HEK293 (cell line): ENCODE measurements around the gene CCSER2.

Source experiments
- CTCF ChIA-PET: fragments of 350-600 bp; formaldehyde crosslinking; extraction: SDS; loops from one replicate; lab custom pipeline; 2021; ENCODE audit warnings: antibody characterized with exemption; lab: Yijun Ruan, JAX
- POLR2A ChIA-PET: fragments of 300-600 bp; formaldehyde crosslinking; extraction: SDS; loops from one replicate; lab custom pipeline; 2020; ENCODE audit warnings: antibody characterized with exemption, inconsistent platforms; lab: Yijun Ruan, JAX
- H3K27ac ChIP-seq: fragments of 200-500 bp; sonication (Bioruptor generic); 2 replicates; pipeline ENCODE4 v1.5.1; 2014; ENCODE audit warnings: low read depth, low read length, control low read depth, inconsistent platforms; ENCODE audit errors: extremely low read depth
- H3K36me3 ChIP-seq, 2 experiments: fragments of 200-500 bp in 1 of 2; sonication (Bioruptor generic) in 1 of 2; 1 replicate in 1 of 2; 2 replicates in 1 of 2; pipeline ENCODE4 v1.5.1; 2014 to 2017; ENCODE audit warnings: inconsistent platforms in 2 of 2, low read length in 2 of 2; ENCODE audit not compliant: control insufficient read depth in 2 of 2, insufficient read depth in 1 of 2
- H3K4me1 ChIP-seq: fragments of 200-500 bp; sonication (Bioruptor generic); 2 replicates; pipeline ENCODE4 v1.5.1; 2014; ENCODE audit warnings: mild to moderate bottlenecking, low read length, inconsistent platforms; ENCODE audit not compliant: control insufficient read depth, insufficient read depth
- H3K4me3 ChIP-seq: 2 replicates; pipeline ENCODE4 v1.5.1; 2011; ENCODE audit warnings: low read depth, mild to moderate bottlenecking, control low read depth, low read length, moderate library complexity
- H3K9me3 ChIP-seq: fragments of 200-500 bp; sonication (Bioruptor generic); 2 replicates; pipeline ENCODE4 v1.5.1; 2014; ENCODE audit warnings: low read depth, low read length, inconsistent platforms; ENCODE audit not compliant: control insufficient read depth, insufficient read depth
- GFI1B ChIP-seq: fragments of 450-650 bp; formaldehyde crosslinking; IDR thresholded peaks from 2 replicates; pipeline ENCODE4 v1.5.1; 2016; ENCODE audit warnings: missing biosample characterization, missing genetic modification characterization
- HOXA7 ChIP-seq: sonication (generic); formaldehyde crosslinking; IDR thresholded peaks from 2 replicates; pipeline ENCODE4 v1.8.1; 2022; ENCODE audit warnings: missing genetic modification reagents, borderline replicate concordance
- KLF17 ChIP-seq: fragments of 450-650 bp; formaldehyde crosslinking; IDR thresholded peaks from 2 replicates; pipeline ENCODE4 v1.5.1; 2016; ENCODE audit warnings: missing biosample characterization, missing genetic modification characterization
- WT1 ChIP-seq: fragments of 450-650 bp; formaldehyde crosslinking; IDR thresholded peaks from 2 replicates; pipeline ENCODE4 v1.5.1; 2016; ENCODE audit warnings: missing biosample characterization, missing genetic modification characterization
- YY2 ChIP-seq: fragments of 450-650 bp; formaldehyde crosslinking; IDR thresholded peaks from 2 replicates; pipeline ENCODE4 v1.5.1; 2016; ENCODE audit warnings: missing biosample characterization, missing genetic modification characterization
- ZBTB20 ChIP-seq: fragments of 450-650 bp; formaldehyde crosslinking; IDR thresholded peaks from 2 replicates; pipeline ENCODE4 v1.5.1; 2016; ENCODE audit warnings: missing biosample characterization, missing genetic modification characterization
- ZFHX2 ChIP-seq: fragments of 450-650 bp; formaldehyde crosslinking; conservative IDR thresholded peaks from 2 replicates; pipeline ENCODE4 v1.5.1; 2016; ENCODE audit warnings: missing biosample characterization, missing genetic modification characterization
- ZNF10 ChIP-seq: fragments of 450-650 bp; formaldehyde crosslinking; IDR thresholded peaks from 2 replicates; pipeline ENCODE4 v1.5.1; 2017; ENCODE audit warnings: missing biosample characterization, missing genetic modification characterization
- ZNF394 ChIP-seq: fragments of 450-650 bp; formaldehyde crosslinking; IDR thresholded peaks from 2 replicates; pipeline ENCODE4 v1.5.1; 2016; ENCODE audit warnings: missing biosample characterization, missing genetic modification characterization, mild to moderate bottlenecking, moderate library complexity, borderline replicate concordance
- ZNF423 ChIP-seq: fragments of 450-650 bp; formaldehyde crosslinking; IDR thresholded peaks from 2 replicates; pipeline ENCODE4 v1.5.1; 2016; ENCODE audit warnings: missing biosample characterization, missing genetic modification characterization
- ZNF510 ChIP-seq: fragments of 450-650 bp; formaldehyde crosslinking; IDR thresholded peaks from 2 replicates; pipeline ENCODE4 v1.5.1; 2018; ENCODE audit warnings: mild to moderate bottlenecking, missing genetic modification characterization, missing biosample characterization; ENCODE audit not compliant: insufficient replicate concordance
- ZNF521 ChIP-seq: fragments of 450-650 bp; formaldehyde crosslinking; IDR thresholded peaks from 2 replicates; pipeline ENCODE4 v1.5.1; 2017; ENCODE audit warnings: missing biosample characterization, mild to moderate bottlenecking, missing genetic modification characterization
- ZNF549 ChIP-seq: fragments of 450-650 bp; IDR thresholded peaks from 2 replicates; pipeline ENCODE4 v1.5.1; 2018; ENCODE audit warnings: missing biosample characterization, missing genetic modification characterization, mild to moderate bottlenecking, inconsistent platforms, moderate library complexity
- ZNF555 ChIP-seq: fragments of 450-650 bp; formaldehyde crosslinking; conservative IDR thresholded peaks from 2 replicates; pipeline ENCODE4 v1.5.1; 2017; ENCODE audit warnings: missing biosample characterization, mild to moderate bottlenecking, missing genetic modification characterization, inconsistent platforms
- ZNF580 ChIP-seq: fragments of 450-650 bp; formaldehyde crosslinking; IDR thresholded peaks from 2 replicates; pipeline ENCODE4 v1.5.1; 2016; ENCODE audit warnings: missing biosample characterization, missing genetic modification characterization
- ZNF621 ChIP-seq: fragments of 450-650 bp; formaldehyde crosslinking; IDR thresholded peaks from 2 replicates; pipeline ENCODE4 v1.5.1; 2017; ENCODE audit warnings: missing biosample characterization, missing genetic modification characterization
- ZNF660 ChIP-seq: fragments of 450-650 bp; IDR thresholded peaks from 2 replicates; pipeline ENCODE4 v1.5.1; 2018; ENCODE audit warnings: missing biosample characterization, mild to moderate bottlenecking, missing genetic modification characterization
- ZNF76 ChIP-seq: fragments of 450-650 bp; formaldehyde crosslinking; IDR thresholded peaks from 2 replicates; pipeline ENCODE4; 2016; ENCODE audit warnings: low read depth, missing biosample characterization, missing genetic modification characterization, borderline replicate concordance
- ZNF837 ChIP-seq: fragments of 450-650 bp; formaldehyde crosslinking; IDR thresholded peaks from 2 replicates; pipeline ENCODE4 v1.5.1; 2016; ENCODE audit warnings: missing biosample characterization, missing genetic modification characterization
- ZSCAN4 ChIP-seq: fragments of 450-650 bp; formaldehyde crosslinking; IDR thresholded peaks from 2 replicates; pipeline ENCODE4 v1.5.1; 2017; ENCODE audit warnings: missing biosample characterization, missing genetic modification characterization
- TF ChIP-seq, protein P1 (sequence below): fragments of 450-650 bp; formaldehyde crosslinking; IDR thresholded peaks from 2 replicates; pipeline ENCODE4 v1.5.1; 2016; ENCODE audit warnings: missing biosample characterization, missing genetic modification characterization

The CCSER2 gene

DNA sequence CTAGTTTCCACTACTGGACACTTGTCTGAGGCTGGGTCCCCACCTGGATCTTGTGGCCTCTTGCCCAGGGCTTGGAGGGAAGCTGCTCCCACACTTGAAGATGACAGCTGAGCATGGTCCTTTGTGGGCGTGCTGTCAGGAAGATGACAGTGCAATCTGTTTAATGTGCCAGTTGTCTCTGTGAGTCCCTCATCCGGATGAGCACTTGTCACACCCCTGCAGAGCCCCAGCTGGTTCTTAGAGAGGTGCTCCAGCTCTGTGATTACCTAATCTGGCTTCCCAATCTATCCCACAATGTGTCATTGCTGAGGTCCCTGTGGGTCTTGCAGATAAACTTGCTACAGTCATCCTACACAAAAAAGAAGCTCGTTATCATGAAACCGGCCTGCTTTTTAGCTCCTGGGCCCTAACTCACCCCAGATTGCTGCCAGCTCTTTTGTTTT, 34.8 kb upstream of the CCSER2 start:
- Histone ChIP-seq H3K9me3 (no peaks in the 10 kb centered on the region), H3K27ac (no peak overlapping the region), H3K4me1 (no peaks in the 10 kb centered on the region), H3K4me3 (no peak overlapping the region), H3K36me3 (no peaks in the 10 kb centered on the region)
- no peak for TF ChIP-seq YY2
- no peak for TF ChIP-seq ZNF837 (tag by site-specific recombination)
- no peak for TF ChIP-seq ZNF394 (tag by site-specific recombination)
- no peak for TF ChIP-seq ZNF76
- TF ChIP-seq, protein P1, sequence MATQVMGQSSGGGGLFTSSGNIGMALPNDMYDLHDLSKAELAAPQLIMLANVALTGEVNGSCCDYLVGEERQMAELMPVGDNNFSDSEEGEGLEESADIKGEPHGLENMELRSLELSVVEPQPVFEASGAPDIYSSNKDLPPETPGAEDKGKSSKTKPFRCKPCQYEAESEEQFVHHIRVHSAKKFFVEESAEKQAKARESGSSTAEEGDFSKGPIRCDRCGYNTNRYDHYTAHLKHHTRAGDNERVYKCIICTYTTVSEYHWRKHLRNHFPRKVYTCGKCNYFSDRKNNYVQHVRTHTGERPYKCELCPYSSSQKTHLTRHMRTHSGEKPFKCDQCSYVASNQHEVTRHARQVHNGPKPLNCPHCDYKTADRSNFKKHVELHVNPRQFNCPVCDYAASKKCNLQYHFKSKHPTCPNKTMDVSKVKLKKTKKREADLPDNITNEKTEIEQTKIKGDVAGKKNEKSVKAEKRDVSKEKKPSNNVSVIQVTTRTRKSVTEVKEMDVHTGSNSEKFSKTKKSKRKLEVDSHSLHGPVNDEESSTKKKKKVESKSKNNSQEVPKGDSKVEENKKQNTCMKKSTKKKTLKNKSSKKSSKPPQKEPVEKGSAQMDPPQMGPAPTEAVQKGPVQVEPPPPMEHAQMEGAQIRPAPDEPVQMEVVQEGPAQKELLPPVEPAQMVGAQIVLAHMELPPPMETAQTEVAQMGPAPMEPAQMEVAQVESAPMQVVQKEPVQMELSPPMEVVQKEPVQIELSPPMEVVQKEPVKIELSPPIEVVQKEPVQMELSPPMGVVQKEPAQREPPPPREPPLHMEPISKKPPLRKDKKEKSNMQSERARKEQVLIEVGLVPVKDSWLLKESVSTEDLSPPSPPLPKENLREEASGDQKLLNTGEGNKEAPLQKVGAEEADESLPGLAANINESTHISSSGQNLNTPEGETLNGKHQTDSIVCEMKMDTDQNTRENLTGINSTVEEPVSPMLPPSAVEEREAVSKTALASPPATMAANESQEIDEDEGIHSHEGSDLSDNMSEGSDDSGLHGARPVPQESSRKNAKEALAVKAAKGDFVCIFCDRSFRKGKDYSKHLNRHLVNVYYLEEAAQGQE, result no peak
- TF ChIP-seq ZBTB20, result no peak
- no peak for TF ChIP-seq ZNF423 (tag by site-specific recombination)
- TF ChIP-seq ZNF555 (tag by site-specific recombination), result no peak
- TF ChIP-seq HOXA7 (CRISPR knock-in tag), result no peak
- TF ChIP-seq GFI1B (tag by site-specific recombination), result no peak
- TF ChIP-seq ZSCAN4 (tag by site-specific recombination), result no peak
- no peak for TF ChIP-seq ZNF580 (tag by site-specific recombination)
- TF ChIP-seq ZNF521 (tag by site-specific recombination), result no peak
- TF ChIP-seq KLF17, result no peak
- no peak for TF ChIP-seq ZNF549 (tag by site-specific recombination)
- TF ChIP-seq WT1, result no peak
- TF ChIP-seq ZFHX2 (tag by site-specific recombination), result no peak
- TF ChIP-seq ZNF510, result no peak
- TF ChIP-seq ZNF660 (tag by site-specific recombination), result no peak
- ChIA-PET CTCF (interaction anchor here (0.9 kb wide), 1 partner anchor 30 kb away, joined by 3 read pairs; no protein-coding TSS in a partner anchor), POLR2A (no interaction called here)

DNA sequence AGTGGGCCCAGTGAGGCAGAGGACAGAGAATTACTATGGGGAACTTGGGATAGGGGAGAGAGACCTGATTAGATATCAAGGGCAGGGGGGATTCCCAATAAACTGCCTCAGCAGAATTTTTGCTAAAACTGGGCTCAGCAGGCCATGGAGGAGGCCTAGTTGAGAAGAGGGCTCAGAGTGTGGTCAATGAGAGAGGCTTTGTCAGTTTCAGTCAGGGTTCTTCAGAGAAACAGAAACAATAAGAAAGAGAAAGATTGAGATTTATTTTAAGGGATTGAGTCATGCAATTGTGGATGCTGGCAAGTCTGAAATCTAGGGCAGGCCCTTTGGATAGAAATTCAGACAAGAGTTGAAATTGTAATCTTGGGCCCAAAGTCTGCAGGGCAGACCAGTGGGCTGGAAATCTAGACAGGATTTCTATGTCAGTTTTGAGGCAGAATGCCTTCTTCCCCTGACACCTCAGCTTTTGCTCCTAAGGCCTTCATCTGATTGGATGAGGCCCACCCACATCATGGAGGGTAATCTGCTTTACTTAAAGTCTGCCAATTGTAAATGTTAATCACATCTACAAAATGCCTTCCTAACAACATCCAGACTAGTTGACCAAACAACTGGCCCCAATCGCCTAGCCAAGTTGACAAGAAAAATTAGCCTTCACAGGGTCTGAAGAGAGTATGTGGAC, 33.5 kb upstream of the CCSER2 start:
- ChIA-PET POLR2A (no interaction called here), CTCF (no interaction called here)
- H3K9me3 ChIP-seq, result no peaks in the 10 kb centered on the region
- no peaks in the 10 kb centered on the region for H3K36me3 ChIP-seq
- H3K27ac ChIP-seq, result no peak overlapping the region
- TF ChIP-seq ZNF621 (tag by site-specific recombination), result no peak
- TF ChIP-seq ZNF10 (tag by site-specific recombination), result peak; percentile 66; the same call in 1 of the 2 replicates
- H3K4me1 ChIP-seq, result no peaks in the 10 kb centered on the region
- H3K4me3 ChIP-seq, result no peak overlapping the region
